A673 (cell line): ENCODE data around the gene OBP2B. TPM values are rescaled to one million over a fixed set of nuclear protein-coding genes. Genes with fewer than 3 reads are reported as not detected.

Source experiments
- BruUV-seq: library from RNA; stranded (reverse); fragments of 400-500 nt; replicated peaks from 2 replicates; lab custom pipeline; 2021; lab: Mats Ljungman, UMichigan
- CTCF ChIA-PET: fragments of 300-600 bp; sonication (Branson Sonifier 250); formaldehyde crosslinking; loops from one replicate; lab custom pipeline; 2022; ENCODE audit warnings: antibody characterized with exemption; lab: Charles Lee
- POLR2A ChIA-PET: fragments of 300-600 bp; sonication (Branson Sonifier 250); formaldehyde crosslinking; loops from one replicate; lab custom pipeline; 2022; ENCODE audit warnings: antibody characterized with exemption; ENCODE audit not compliant: low non-redundant PET; lab: Charles Lee
- DNase-seq: peaks from one replicate; pipeline ENCODE4 v3.0.0-alpha.2; 2015; ENCODE audit warnings: low spot score
- H3K27ac ChIP-seq: fragments of 200-600 bp; sonication (generic); 2 replicates; pipeline ENCODE4 v1.5.1; 2016; ENCODE audit warnings: mixed run types, low read depth, mild to moderate bottlenecking, mixed read lengths, antibody characterized with exemption, low read length; ENCODE audit not compliant: poor library complexity, severe bottlenecking
- H3K27me3 ChIP-seq: fragments of 200-600 bp; sonication (generic); replicated peaks from 2 replicates; pipeline ENCODE4 v1.6.1; 2017; ENCODE audit warnings: mixed run types, low read depth, mild to moderate bottlenecking, mixed read lengths, antibody characterized with exemption, low read length; ENCODE audit not compliant: insufficient read depth, poor library complexity
- H3K36me3 ChIP-seq: fragments of 200-600 bp; sonication (generic); 2 replicates; pipeline ENCODE4 v1.6.1; 2016; ENCODE audit warnings: mixed run types, mild to moderate bottlenecking, mixed read lengths, antibody characterized with exemption, low read length; ENCODE audit not compliant: insufficient read depth, poor library complexity, severe bottlenecking
- H3K4me1 ChIP-seq: fragments of 200-600 bp; sonication (generic); 2 replicates; pipeline ENCODE4 v1.6.1; 2017; ENCODE audit warnings: mixed run types, mild to moderate bottlenecking, mixed read lengths, antibody characterized with exemption, low read length; ENCODE audit not compliant: insufficient read depth, poor library complexity, severe bottlenecking
- H3K4me3 ChIP-seq: fragments of 200-600 bp; sonication (generic); 2 replicates; pipeline ENCODE4 v1.5.1; 2016; ENCODE audit warnings: low read depth, mixed run types, mild to moderate bottlenecking, mixed read lengths, low read length; ENCODE audit not compliant: poor library complexity, severe bottlenecking
- H3K9me3 ChIP-seq: fragments of 200-600 bp; sonication (generic); 2 replicates; pipeline ENCODE4 v1.6.1; 2016; ENCODE audit warnings: mixed run types, low read depth, mild to moderate bottlenecking, mixed read lengths, antibody characterized with exemption, low read length; ENCODE audit not compliant: poor library complexity, severe bottlenecking
- EZH2 ChIP-seq: fragments of 200-600 bp; sonication (generic); IDR thresholded peaks from 2 replicates; pipeline ENCODE4 v1.6.1; 2017; ENCODE audit warnings: borderline replicate concordance, low read depth, mild to moderate bottlenecking, mixed read lengths, antibody characterized with exemption, low read length; ENCODE audit not compliant: poor library complexity, severe bottlenecking
- intact Hi-C: fragments of 100-400 bp; cut with micrococcal nuclease; formaldehyde crosslinking; loops from one replicate; pipeline ENCODE4 v1.10.0; 2022; ENCODE audit not compliant: unreplicated experiment
- total RNA-seq: library from RNA; stranded (reverse); gene quantifications from 2 replicates; pipeline ENCODE4 v1.2.3, GENCODE V29; 2021
- TF ChIP-seq, protein P1 (sequence below): fragments of 300-800, 200-600 bp; sonication (generic); conservative IDR thresholded peaks from 2 replicates; pipeline ENCODE4 v1.5.1; 2017; ENCODE audit warnings: low read depth, mild to moderate bottlenecking, antibody characterized with exemption, low read length, moderate library complexity, mixed read lengths

OBP2B gene
- total RNA-seq, 1 experiment from 2014 or later: not detected

DNA sequence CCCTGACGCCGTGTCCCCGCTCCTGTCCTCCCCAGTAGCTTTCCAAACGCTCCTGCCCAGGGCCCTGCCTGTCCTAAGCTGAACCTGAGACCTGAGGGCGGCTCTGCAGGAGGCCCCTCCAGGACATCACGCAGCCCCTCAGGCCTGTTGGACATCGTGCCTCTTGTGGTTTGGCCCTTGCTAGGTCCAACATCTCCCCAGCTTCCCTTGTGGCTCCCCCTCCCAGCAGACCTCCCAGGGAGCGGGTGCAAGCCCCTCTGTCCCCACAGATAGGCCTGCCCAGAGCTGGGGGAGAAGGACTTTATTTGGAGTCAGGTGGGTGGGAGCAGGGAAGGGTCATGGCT is 4.1 kb downstream of the OBP2B start:
- Histone ChIP-seq H3K9me3 (no peaks in the 10 kb centered on the region), H3K27ac (no peak overlapping the region), H3K4me1 (no peaks in the 10 kb centered on the region), H3K4me3 (no peak overlapping the region), H3K27me3 (peaks cover 31% of the 10 kb centered on the region), H3K36me3 (no peaks in the 10 kb centered on the region)
- intact Hi-C loops: no loop called here
- no peak for DNase-seq
- no TSS peak for BruUV-seq
- no peak for TF ChIP-seq EZH2
- TF ChIP-seq, protein P1, sequence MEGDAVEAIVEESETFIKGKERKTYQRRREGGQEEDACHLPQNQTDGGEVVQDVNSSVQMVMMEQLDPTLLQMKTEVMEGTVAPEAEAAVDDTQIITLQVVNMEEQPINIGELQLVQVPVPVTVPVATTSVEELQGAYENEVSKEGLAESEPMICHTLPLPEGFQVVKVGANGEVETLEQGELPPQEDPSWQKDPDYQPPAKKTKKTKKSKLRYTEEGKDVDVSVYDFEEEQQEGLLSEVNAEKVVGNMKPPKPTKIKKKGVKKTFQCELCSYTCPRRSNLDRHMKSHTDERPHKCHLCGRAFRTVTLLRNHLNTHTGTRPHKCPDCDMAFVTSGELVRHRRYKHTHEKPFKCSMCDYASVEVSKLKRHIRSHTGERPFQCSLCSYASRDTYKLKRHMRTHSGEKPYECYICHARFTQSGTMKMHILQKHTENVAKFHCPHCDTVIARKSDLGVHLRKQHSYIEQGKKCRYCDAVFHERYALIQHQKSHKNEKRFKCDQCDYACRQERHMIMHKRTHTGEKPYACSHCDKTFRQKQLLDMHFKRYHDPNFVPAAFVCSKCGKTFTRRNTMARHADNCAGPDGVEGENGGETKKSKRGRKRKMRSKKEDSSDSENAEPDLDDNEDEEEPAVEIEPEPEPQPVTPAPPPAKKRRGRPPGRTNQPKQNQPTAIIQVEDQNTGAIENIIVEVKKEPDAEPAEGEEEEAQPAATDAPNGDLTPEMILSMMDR: no peak
- CTCF ChIA-PET: no interaction called here
- POLR2A ChIA-PET: no interaction called here

DNA sequence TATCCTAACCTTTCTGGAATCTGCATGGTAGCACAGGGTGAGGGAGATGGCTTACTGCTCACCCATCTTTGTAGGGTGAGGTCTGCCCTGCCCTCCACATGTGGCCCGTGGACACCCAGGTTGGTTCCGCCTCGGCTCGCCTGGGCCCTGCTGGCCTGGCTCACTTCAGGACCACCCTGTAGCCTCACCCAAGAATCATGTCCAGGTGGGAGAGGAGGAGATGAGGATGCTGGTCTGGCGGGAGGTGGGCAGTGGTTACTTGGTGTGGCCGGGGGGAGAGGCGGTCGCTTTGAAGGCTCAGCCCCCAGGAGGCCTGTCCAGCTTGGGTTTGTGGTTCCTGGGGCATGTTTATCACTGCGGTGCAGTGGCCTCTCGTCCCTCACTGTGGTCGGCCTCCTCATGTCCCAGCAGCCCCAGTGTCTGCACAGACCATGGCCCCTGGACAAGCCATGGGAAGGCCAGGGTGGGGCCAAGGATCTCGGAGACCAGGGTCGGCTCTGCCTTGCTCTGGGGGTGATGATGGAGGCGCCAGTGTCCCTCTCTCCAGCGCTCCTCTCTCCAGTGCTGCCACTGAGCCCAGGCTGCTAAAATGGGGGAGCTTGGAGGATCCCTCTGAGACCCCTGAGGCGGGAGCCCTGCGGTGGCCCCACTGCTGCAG is 4.6 kb downstream of the OBP2B start:
- Histone ChIP-seq H3K9me3 (no peaks in the 10 kb centered on the region), H3K36me3 (no peaks in the 10 kb centered on the region), H3K27me3 (peaks cover 31% of the 10 kb centered on the region), H3K27ac (no peak overlapping the region), H3K4me1 (no peaks in the 10 kb centered on the region), H3K4me3 (no peak overlapping the region)
- intact Hi-C loops: no loop called here
- no peak for DNase-seq
- CTCF ChIA-PET: no interaction called here
- TF ChIP-seq, protein P1: no peak
- no peak for TF ChIP-seq EZH2
- POLR2A ChIA-PET: no interaction called here
- BruUV-seq: no TSS peak

DNA sequence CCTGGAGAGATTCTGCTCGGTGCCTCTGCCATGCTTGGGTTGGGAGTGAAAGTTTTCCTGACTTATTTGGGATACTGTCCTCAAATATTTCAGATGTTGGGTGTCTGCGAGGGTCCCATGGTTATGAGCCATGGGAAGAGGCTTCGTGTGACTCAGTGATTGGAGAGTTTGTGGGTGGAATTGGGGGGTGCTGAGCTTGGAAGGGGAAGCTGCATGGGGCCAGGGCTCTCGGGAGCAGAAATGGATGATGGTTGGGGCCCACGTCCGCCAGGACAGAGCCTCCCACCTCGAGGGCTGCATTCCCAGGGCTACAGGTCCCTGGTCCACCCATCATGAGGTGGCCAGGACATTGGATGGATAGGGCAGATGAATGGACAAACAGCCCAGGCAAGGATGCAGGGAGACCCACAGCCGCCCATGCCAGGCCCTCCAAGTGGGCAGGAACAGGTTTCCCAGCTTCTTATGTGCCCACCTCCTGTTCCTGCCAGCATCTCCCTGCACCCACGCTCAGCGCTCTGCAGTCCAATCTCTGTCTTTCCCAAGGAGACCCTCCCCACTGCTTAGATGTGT is 5.5 kb downstream of the OBP2B start:
- Histone ChIP-seq H3K27me3 (peaks cover 31% of the 10 kb centered on the region), H3K4me3 (no peak overlapping the region), H3K27ac (no peak overlapping the region), H3K36me3 (no peaks in the 10 kb centered on the region), H3K9me3 (no peaks in the 10 kb centered on the region), H3K4me1 (no peaks in the 10 kb centered on the region)
- POLR2A ChIA-PET: no interaction called here
- no peak for DNase-seq
- CTCF ChIA-PET: no interaction called here
- BruUV-seq: no TSS peak
- TF ChIP-seq, protein P1: no peak
- TF ChIP-seq EZH2: no peak
- intact Hi-C loops: no loop called here
